HCT116 (cell line): ENCODE data around the gene DMXL1. TPM values are rescaled to one million over a fixed set of nuclear protein-coding genes. Genes with fewer than 3 reads are reported as not detected.

Experiments used
- ATAC-seq: fragments of 200-7000 bp; cut with Tn5 transposase; 2 replicates; pipeline ENCODE4 v1.9.1; 2020; ENCODE audit warnings: mild to moderate bottlenecking, moderate library complexity
- BruUV-seq: library from RNA; stranded (reverse); fragments of 400-500 nt; replicated peaks from 2 replicates; lab custom pipeline; 2021; lab: Mats Ljungman, UMichigan
- CTCF ChIA-PET: fragments of 300-600 bp; sonication (Branson Sonifier 250); formaldehyde crosslinking; loops from one replicate; lab custom pipeline; 2021; ENCODE audit warnings: antibody characterized with exemption; lab: Charles Lee
- POLR2A ChIA-PET: fragments of 300-600, 350-600 bp; sonication (Branson Sonifier 250); formaldehyde crosslinking; loops from one replicate; lab custom pipeline; 2021; ENCODE audit warnings: antibody characterized with exemption; lab: Charles Lee
- RAD21 ChIA-PET, 2 experiments: fragments of 300-600 bp; sonication (Branson Sonifier 250); formaldehyde crosslinking; loops; one replicate each; lab custom pipeline; 2023; ENCODE audit warnings: low total read pairs in 2 of 2; ENCODE audit not compliant: uncharacterized antibody in 2 of 2, unreplicated experiment in 2 of 2, low non-redundant PET in 1 of 2; lab: Charles Lee
- DNase-seq: peaks from one replicate; pipeline ENCODE4 v3.0.0-alpha.2; 2010; ENCODE audit warnings: low read depth, low spot score
- H2AFZ ChIP-seq: fragments of 200-600 bp; shearing (Covaris generic), sonication (generic); 2 replicates; pipeline ENCODE4 v1.6.1; 2017; ENCODE audit warnings: low read depth, mixed run types, mixed read lengths, antibody characterized with exemption, low read length; ENCODE audit not compliant: poor library complexity, severe bottlenecking
- H3K27ac ChIP-seq: 2 replicates; pipeline ENCODE4 v1.5.1; 2012; ENCODE audit warnings: low read depth, low read length
- H3K27me3 ChIP-seq: fragments of 200-600 bp; sonication (generic); 2 replicates; pipeline ENCODE4 v1.6.1; 2016; ENCODE audit warnings: mixed run types, low read length, mixed read lengths; ENCODE audit not compliant: insufficient read depth
- H3K36me3 ChIP-seq, 2 experiments: fragments of 200-500 bp in 1 of 2; fragments of 200-600 bp in 1 of 2; sonication (Bioruptor generic) in 1 of 2; sonication (generic) in 1 of 2; 2 replicates each; pipeline versions ENCODE4 v1.5.1 to v1.6.1; 2014 to 2016; ENCODE audit warnings: low read length in 2 of 2, inconsistent platforms in 1 of 2, mixed read lengths in 1 of 2, mixed run types in 1 of 2; ENCODE audit not compliant: insufficient read depth in 2 of 2, control insufficient read depth in 1 of 2
- H3K4me1 ChIP-seq, 2 experiments: fragments of 200-600 bp in 1 of 2; sonication (generic) in 1 of 2; 2 replicates each; pipeline versions ENCODE4 v1.5.1 to v1.6.1; 2012 to 2017; ENCODE audit warnings: low read length in 2 of 2, inconsistent platforms in 1 of 2, mild to moderate bottlenecking in 1 of 2, mixed read lengths in 1 of 2, mixed run types in 1 of 2, moderate library complexity in 1 of 2; ENCODE audit not compliant: insufficient read depth in 2 of 2, control insufficient read depth in 1 of 2
- H3K4me2 ChIP-seq: fragments of 200-600 bp; sonication (generic); 2 replicates; pipeline ENCODE4 v1.6.1; 2017; ENCODE audit warnings: mixed run types, low read length, mixed read lengths
- H3K4me3 ChIP-seq, 2 experiments: fragments of 200-600 bp in 1 of 2; sonication (generic) in 1 of 2; replicated peaks in 1 of 2; 2 replicates each; pipeline ENCODE4 v1.5.1; 2011 to 2016; ENCODE audit warnings: low read length in 2 of 2, control low read depth in 1 of 2, low read depth in 1 of 2, mild to moderate bottlenecking in 1 of 2, mixed read lengths in 1 of 2, mixed run types in 1 of 2
- H3K79me2 ChIP-seq: fragments of 200-600 bp; sonication (generic); 2 replicates; pipeline ENCODE4 v1.6.1; 2017; ENCODE audit warnings: mild to moderate bottlenecking, mixed run types, low read length, moderate library complexity, mixed read lengths; ENCODE audit not compliant: insufficient read depth
- H3K9ac ChIP-seq: fragments of 200-600 bp; sonication (generic); 2 replicates; pipeline ENCODE4 v1.6.1; 2016; ENCODE audit warnings: low read length, mixed read lengths
- H3K9me2 ChIP-seq: fragments of 200-600 bp; sonication (generic), shearing (Covaris generic); 2 replicates; pipeline ENCODE4 v1.6.1; 2017; ENCODE audit warnings: mixed run types, mild to moderate bottlenecking, moderate library complexity; ENCODE audit not compliant: insufficient read depth
- H3K9me3 ChIP-seq, 2 experiments: fragments of 200-500 bp in 1 of 2; fragments of 200-600 bp in 1 of 2; sonication (Bioruptor generic) in 1 of 2; sonication (generic) in 1 of 2; 2 replicates each; pipeline ENCODE4 v1.6.1; 2014 to 2017; ENCODE audit warnings: low read length in 2 of 2, mixed read lengths in 2 of 2, inconsistent platforms in 1 of 2, low read depth in 1 of 2, mild to moderate bottlenecking in 1 of 2, mixed run types in 1 of 2, moderate library complexity in 1 of 2; ENCODE audit not compliant: control insufficient read depth in 1 of 2, insufficient read depth in 1 of 2
- H4K20me1 ChIP-seq: fragments of 200-600 bp; sonication (generic), shearing (Covaris generic); 2 replicates; pipeline ENCODE4 v1.6.1; 2017; ENCODE audit warnings: mixed run types, mild to moderate bottlenecking, moderate library complexity; ENCODE audit not compliant: insufficient read depth
- CBX3 ChIP-seq: IDR thresholded peaks from 2 replicates; pipeline ENCODE4 v1.6.1; 2012; ENCODE audit warnings: low read depth
- CEBPB ChIP-seq: IDR thresholded peaks from 2 replicates; pipeline ENCODE4 v1.6.1; 2012; ENCODE audit warnings: low read depth
- EGR1 ChIP-seq: IDR thresholded peaks from 2 replicates; pipeline ENCODE4 v1.6.1; 2012; ENCODE audit warnings: low read depth
- EZH2phosphoT487 ChIP-seq: fragments of 200-600 bp; IDR thresholded peaks from 2 replicates; pipeline ENCODE4 v1.6.1; 2018; ENCODE audit warnings: antibody characterized with exemption, borderline replicate concordance
- MAX ChIP-seq: IDR thresholded peaks from 2 replicates; pipeline ENCODE4 v1.6.1; 2012
- SP1 ChIP-seq: IDR thresholded peaks from 2 replicates; pipeline ENCODE4 v1.6.1; 2012; ENCODE audit warnings: low read depth
- YY1 ChIP-seq: IDR thresholded peaks from 2 replicates; pipeline ENCODE4 v1.6.1; 2011; ENCODE audit warnings: low read length, low read depth, moderate library complexity, mild to moderate bottlenecking; ENCODE audit not compliant: insufficient replicate concordance; ENCODE audit errors: extremely low read depth
- ZNF274 ChIP-seq: fragments of 200-500 bp; sonication (Bioruptor generic); IDR thresholded peaks from 2 replicates; pipeline ENCODE4 v1.6.1; 2014; ENCODE audit warnings: mild to moderate bottlenecking, low read depth, low read length, inconsistent platforms
- intact Hi-C: fragments of 100-400 bp; cut with micrococcal nuclease; formaldehyde crosslinking; loops from 2 replicates; pipeline ENCODE4 v1.10.0; 2022
- total RNA-seq: library from RNA; stranded (reverse); gene quantifications from one replicate; pipeline ENCODE4 v1.2.1, GENCODE V29; 2021; ENCODE audit not compliant: unreplicated experiment
- TF ChIP-seq, protein P1 (sequence below): IDR thresholded peaks from 2 replicates; pipeline ENCODE4 v1.6.1; 2011; ENCODE audit warnings: mild to moderate bottlenecking, low read length, moderate library complexity; ENCODE audit not compliant: insufficient replicate concordance; ENCODE audit errors: extremely low read depth

The DMXL1 gene
- total RNA-seq, 1 experiment from 2014 or later = 21.1 TPM

DNA sequence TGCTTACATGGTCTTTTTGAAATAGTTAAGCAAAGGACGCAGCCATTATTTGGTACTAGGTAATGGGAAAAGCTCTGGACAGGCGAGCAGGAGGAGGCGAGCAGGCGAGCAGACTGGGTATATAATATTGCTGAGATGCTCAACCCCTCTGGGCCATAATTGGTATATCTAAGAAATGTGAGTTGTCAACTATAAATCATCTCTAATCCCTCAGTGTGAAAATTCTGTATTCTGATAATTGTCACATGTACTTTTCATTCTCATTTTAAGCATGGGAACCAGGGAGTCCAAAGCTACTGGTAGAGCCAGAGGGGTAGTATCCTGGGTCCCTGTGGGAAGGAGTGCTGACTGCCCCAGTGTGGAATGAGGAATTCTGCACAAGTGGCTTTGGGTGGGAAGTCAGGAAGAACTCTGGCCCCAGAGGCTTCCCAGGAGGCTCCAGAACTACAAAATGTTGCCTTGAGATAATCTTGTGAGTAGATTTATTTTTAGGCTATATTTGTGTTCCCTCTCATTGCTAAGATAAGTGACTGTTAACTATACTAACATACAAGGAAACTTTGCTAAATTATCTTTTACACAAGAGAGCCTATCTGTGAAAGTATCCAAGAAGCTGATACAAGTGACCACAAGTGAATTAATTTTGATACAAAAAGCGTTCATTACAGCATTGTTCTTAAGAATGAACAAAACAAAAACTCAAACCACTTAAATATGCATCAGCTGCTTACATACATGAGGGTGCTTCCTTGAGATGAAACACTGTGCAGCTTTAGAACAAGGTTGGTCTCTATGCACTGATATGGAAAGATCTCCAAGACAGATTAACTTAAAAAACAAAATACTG lies 214.4 kb downstream of the DMXL1 start (continued):
- no peak for TF ChIP-seq YY1
- TF ChIP-seq ZNF274 = no peak
- TF ChIP-seq EZH2phosphoT487 = no peak
- TF ChIP-seq, all 23 proteins: peak for 0

DNA sequence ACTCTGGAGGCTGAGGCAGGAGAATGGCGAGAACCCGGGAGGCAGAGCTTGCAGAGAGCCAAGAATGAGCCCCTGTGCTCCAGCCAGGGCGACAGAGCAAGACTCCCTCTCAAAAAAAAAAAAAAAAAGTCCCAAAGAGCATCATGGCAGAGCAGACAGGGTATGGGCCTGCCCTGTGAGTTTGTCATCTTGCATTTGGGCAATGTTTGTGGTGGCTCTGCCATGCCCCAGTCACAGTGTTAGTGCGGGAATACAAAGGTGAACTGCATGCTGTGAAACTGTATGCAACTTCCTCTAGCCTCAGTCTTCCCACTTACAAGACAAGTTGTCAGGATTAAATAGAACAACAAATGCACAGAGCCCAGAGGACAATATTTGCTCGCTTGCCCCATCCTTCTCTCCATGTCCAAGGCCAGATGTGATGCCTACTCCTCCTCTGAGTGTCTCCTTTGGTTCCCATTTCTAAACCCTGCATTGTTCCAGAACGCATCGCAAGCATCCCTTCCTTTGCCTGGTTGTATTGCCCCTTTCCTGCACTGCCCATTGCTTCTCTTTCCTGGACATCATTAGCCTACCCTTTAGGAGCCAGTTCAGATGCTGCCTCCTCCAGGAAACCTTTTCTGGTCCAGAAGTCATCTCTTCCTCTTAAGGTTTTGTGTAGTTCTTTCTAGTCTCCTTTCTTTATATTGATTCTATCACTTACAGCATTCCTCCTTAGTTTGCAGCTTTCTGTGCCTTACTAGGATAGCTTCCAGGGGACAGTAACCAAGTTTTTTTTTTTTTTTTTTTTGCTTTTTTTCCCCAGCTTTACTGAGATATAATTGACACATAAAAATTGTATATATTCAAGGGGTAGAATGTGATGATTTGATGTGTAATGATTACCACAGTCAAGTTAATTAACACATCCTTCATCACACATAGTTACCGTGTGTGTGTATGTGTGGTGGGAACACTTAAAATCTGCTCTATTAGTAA lies 215.9 kb downstream of the DMXL1 start:
- H3K4me2 ChIP-seq = no peak overlapping the region
- intact Hi-C loops = no loop called here
- no peak overlapping the region for H3K27ac ChIP-seq
- no peak overlapping the region for H3K4me3 ChIP-seq
- H3K9ac ChIP-seq = no peak overlapping the region
- ChIA-PET CTCF (no interaction called here), POLR2A (no interaction called here)
- H3K79me2 ChIP-seq = no peaks in the 10 kb centered on the region; the same call in 1 of the 2 replicates
- DNase-seq (no peak), ATAC-seq (no peak)
- no TSS peak for BruUV-seq
- no peaks in the 10 kb centered on the region for H3K36me3 ChIP-seq
- no peaks in the 10 kb centered on the region for H3K9me3 ChIP-seq
- no peaks in the 10 kb centered on the region for H3K9me2 ChIP-seq
- no peaks in the 10 kb centered on the region for H4K20me1 ChIP-seq
- TF ChIP-seq EZH2phosphoT487 = no peak
- no peak for TF ChIP-seq MAX
- TF ChIP-seq, protein P1, sequence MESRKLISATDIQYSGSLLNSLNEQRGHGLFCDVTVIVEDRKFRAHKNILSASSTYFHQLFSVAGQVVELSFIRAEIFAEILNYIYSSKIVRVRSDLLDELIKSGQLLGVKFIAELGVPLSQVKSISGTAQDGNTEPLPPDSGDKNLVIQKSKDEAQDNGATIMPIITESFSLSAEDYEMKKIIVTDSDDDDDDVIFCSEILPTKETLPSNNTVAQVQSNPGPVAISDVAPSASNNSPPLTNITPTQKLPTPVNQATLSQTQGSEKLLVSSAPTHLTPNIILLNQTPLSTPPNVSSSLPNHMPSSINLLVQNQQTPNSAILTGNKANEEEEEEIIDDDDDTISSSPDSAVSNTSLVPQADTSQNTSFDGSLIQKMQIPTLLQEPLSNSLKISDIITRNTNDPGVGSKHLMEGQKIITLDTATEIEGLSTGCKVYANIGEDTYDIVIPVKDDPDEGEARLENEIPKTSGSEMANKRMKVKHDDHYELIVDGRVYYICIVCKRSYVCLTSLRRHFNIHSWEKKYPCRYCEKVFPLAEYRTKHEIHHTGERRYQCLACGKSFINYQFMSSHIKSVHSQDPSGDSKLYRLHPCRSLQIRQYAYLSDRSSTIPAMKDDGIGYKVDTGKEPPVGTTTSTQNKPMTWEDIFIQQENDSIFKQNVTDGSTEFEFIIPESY = no peak
- no peak for TF ChIP-seq SP1
- TF ChIP-seq EGR1 = no peak
- no peak for TF ChIP-seq CEBPB
- TF ChIP-seq CBX3 = no peak
- TF ChIP-seq, all 23 proteins: peak for 0
- Histone ChIP-seq H3K27me3 (no peaks in the 10 kb centered on the region), H2AFZ (no peak overlapping the region), H3K4me1 (no peaks in the 10 kb centered on the region)
- RAD21 ChIA-PET = interaction anchor here in 1 of 2 experiments (0.6 kb wide), 1 partner anchor 240 kb away, joined by 7 read pairs; no protein-coding TSS in a partner anchor
